Mesothelial cell of epicardium (in vitro differentiated cells): ENCODE results near the gene DOK6. TPM values are rescaled to one million over a fixed set of nuclear protein-coding genes. Genes with fewer than 3 reads are reported as not detected.
"Not testable (repeated sequence)": the region's sequence is repeated elsewhere in the genome, so short reads cannot be mapped to it uniquely, and the experiment has no call there.

Experiments used
- DNase-seq, 2 experiments: peaks; one replicate each; pipeline ENCODE4 v3.0.0; 2021; ENCODE audit warnings: low spot score in 2 of 2; ENCODE audit not compliant: unreplicated experiment in 2 of 2
- H3K27ac Mint-ChIP-seq: 2 replicates; pipeline ENCODE4 v1.8.0; 2021; ENCODE audit warnings: mixed read lengths
- H3K27me3 Mint-ChIP-seq: 2 replicates; pipeline ENCODE4 v1.8.0; 2021; ENCODE audit warnings: low read depth, mixed read lengths
- H3K36me3 Mint-ChIP-seq: 2 replicates; pipeline ENCODE4 v1.8.0; 2021; ENCODE audit warnings: mixed read lengths
- H3K4me1 Mint-ChIP-seq: 2 replicates; pipeline ENCODE4 v1.8.0; 2021; ENCODE audit warnings: mixed read lengths
- H3K4me3 Mint-ChIP-seq: 2 replicates; pipeline ENCODE4 v1.8.0; 2021; ENCODE audit warnings: mild to moderate bottlenecking, moderate library complexity, mixed read lengths
- H3K9me3 Mint-ChIP-seq: 2 replicates; pipeline ENCODE4 v1.8.0; 2021; ENCODE audit warnings: mixed read lengths
- total RNA-seq: library from RNA; stranded (reverse); gene quantifications from 3 replicates; pipeline ENCODE4 v1.2.1, GENCODE V29; 2021
- TF ChIP-seq, protein P1 (sequence below): fragments of 200-600 bp; sonication (generic); IDR thresholded peaks from one replicate; pipeline ENCODE4 v1.5.0; 2021; ENCODE audit warnings: antibody characterized with exemption; ENCODE audit not compliant: unreplicated experiment

DOK6 gene
- total RNA-seq, 1 donor from 2014 or later: 4.9 TPM

- Mint-ChIP-seq H3K36me3 (no peaks in the 10 kb centered on the region), H3K9me3 (no peaks in the 10 kb centered on the region), H3K4me1 (no peaks in the 10 kb centered on the region), H3K27me3 (no peaks in the 10 kb centered on the region), H3K4me3 (no peak overlapping the region), H3K27ac (no peak overlapping the region)
- no peak for DNase-seq
- TF ChIP-seq, protein P1, sequence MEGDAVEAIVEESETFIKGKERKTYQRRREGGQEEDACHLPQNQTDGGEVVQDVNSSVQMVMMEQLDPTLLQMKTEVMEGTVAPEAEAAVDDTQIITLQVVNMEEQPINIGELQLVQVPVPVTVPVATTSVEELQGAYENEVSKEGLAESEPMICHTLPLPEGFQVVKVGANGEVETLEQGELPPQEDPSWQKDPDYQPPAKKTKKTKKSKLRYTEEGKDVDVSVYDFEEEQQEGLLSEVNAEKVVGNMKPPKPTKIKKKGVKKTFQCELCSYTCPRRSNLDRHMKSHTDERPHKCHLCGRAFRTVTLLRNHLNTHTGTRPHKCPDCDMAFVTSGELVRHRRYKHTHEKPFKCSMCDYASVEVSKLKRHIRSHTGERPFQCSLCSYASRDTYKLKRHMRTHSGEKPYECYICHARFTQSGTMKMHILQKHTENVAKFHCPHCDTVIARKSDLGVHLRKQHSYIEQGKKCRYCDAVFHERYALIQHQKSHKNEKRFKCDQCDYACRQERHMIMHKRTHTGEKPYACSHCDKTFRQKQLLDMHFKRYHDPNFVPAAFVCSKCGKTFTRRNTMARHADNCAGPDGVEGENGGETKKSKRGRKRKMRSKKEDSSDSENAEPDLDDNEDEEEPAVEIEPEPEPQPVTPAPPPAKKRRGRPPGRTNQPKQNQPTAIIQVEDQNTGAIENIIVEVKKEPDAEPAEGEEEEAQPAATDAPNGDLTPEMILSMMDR: no peak
Measured at GRCh38 chr18:69858897-69859296, 458.2 kb downstream of the DOK6 start.

DNA sequence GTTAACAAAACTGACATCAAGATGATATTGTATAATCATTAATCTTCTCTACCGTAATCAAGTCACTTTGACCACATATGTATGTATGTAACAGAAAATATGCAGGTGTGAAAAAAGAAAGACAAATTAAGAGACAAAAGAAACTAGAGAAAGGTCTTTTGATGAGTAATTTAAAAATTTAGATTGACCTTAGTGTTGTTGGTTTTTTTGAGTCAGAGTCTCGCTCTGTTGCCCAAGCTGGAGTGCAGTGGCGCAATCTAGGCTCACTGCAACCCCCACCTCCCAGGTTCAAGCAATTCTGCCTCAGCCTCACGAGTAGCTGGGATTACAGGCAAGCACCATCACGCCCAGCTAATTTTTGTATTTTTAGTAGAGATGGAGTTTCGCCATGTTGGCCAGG lies 464.1 kb downstream of the DOK6 start:
- H3K9me3 Mint-ChIP-seq, DNase-seq, H3K27me3 Mint-ChIP-seq, H3K4me1 Mint-ChIP-seq, H3K27ac Mint-ChIP-seq, H3K4me3 Mint-ChIP-seq, H3K36me3 Mint-ChIP-seq: not testable (repeated sequence)

- peaks cover 3% of the 10 kb centered on the region for H3K4me1 Mint-ChIP-seq
- no peaks in the 10 kb centered on the region for H3K36me3 Mint-ChIP-seq
- no peak for DNase-seq
- TF ChIP-seq, protein P1: no peak
- H3K9me3 Mint-ChIP-seq: no peaks in the 10 kb centered on the region
- no peak overlapping the region for H3K4me3 Mint-ChIP-seq
- no peak overlapping the region for H3K27ac Mint-ChIP-seq
- H3K27me3 Mint-ChIP-seq: no peaks in the 10 kb centered on the region
Measured at GRCh38 chr18:69865776-69866175, 465.1 kb downstream of the DOK6 start.

DNA sequence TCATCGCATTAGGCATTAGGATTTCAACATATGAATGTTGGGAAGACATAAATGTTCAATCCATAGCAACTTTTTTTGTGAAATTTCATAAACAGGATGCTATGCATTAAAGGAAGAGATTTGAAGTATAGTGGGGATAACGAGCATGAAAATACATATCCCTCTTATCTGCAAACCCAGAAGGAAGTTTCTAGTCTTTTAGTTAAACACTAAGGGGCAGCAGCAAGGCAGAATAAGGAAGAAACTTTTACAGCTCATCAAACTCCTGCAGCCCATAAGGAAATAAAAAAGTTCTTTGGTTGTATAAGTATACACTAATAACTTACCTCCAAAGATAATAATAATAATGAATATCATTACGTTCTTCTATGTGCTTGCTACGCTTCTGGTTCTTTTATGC lies 465.5 kb downstream of the DOK6 start:
- Mint-ChIP-seq H3K9me3 (no peaks in the 10 kb centered on the region), H3K27ac (no peak overlapping the region), H3K4me1 (peaks cover 3% of the 10 kb centered on the region), H3K36me3 (no peaks in the 10 kb centered on the region), H3K4me3 (no peak overlapping the region), H3K27me3 (no peaks in the 10 kb centered on the region)
- TF ChIP-seq, protein P1: no peak
- DNase-seq: no peak

- H3K4me3 Mint-ChIP-seq: no peak overlapping the region
- peaks cover 3% of the 10 kb centered on the region for H3K4me1 Mint-ChIP-seq
- H3K27me3 Mint-ChIP-seq: no peaks in the 10 kb centered on the region
- no peak for DNase-seq
- H3K27ac Mint-ChIP-seq: no peak overlapping the region
- H3K9me3 Mint-ChIP-seq: no peaks in the 10 kb centered on the region
- no peaks in the 10 kb centered on the region for H3K36me3 Mint-ChIP-seq
- TF ChIP-seq, protein P1: no peak
Measured at GRCh38 chr18:69870736-69871135, 470.0 kb downstream of the DOK6 start.

GRCh38 chr18:69871363-69871762 lies 470.7 kb downstream of the DOK6 start:
- no peak for DNase-seq
- H3K4me1 Mint-ChIP-seq: peaks cover 3% of the 10 kb centered on the region
- no peaks in the 10 kb centered on the region for H3K36me3 Mint-ChIP-seq
- no peaks in the 10 kb centered on the region for H3K27me3 Mint-ChIP-seq
- H3K27ac Mint-ChIP-seq: no peak overlapping the region
- no peaks in the 10 kb centered on the region for H3K9me3 Mint-ChIP-seq
- TF ChIP-seq, protein P1: no peak
- no peak overlapping the region for H3K4me3 Mint-ChIP-seq
